Measurements from ENCODE around the gene THOC1. TPM values are rescaled to one million over a fixed set of nuclear protein-coding genes. Genes with fewer than 3 reads are reported as not detected.
A peak's percentile ranks its signal among the peaks of the same experiment; 100 is the strongest.

Gene THOC1
- polyA plus RNA-seq, 3 donors, result 7.8 to 18.3 (median 8.9) TPM

GRCh38 chr18:272650-273049, 4.8 kb upstream of the THOC1 start:
- H3K4me1 ChIP-seq (ENCODE audit: control insufficient read depth in 1 of 2, insufficient read depth in 2 of 2, low read length in 2 of 2), result peaks cover 17 to 20% of the 10 kb centered on the region in 2 donors
- TF ChIP-seq, protein P1, sequence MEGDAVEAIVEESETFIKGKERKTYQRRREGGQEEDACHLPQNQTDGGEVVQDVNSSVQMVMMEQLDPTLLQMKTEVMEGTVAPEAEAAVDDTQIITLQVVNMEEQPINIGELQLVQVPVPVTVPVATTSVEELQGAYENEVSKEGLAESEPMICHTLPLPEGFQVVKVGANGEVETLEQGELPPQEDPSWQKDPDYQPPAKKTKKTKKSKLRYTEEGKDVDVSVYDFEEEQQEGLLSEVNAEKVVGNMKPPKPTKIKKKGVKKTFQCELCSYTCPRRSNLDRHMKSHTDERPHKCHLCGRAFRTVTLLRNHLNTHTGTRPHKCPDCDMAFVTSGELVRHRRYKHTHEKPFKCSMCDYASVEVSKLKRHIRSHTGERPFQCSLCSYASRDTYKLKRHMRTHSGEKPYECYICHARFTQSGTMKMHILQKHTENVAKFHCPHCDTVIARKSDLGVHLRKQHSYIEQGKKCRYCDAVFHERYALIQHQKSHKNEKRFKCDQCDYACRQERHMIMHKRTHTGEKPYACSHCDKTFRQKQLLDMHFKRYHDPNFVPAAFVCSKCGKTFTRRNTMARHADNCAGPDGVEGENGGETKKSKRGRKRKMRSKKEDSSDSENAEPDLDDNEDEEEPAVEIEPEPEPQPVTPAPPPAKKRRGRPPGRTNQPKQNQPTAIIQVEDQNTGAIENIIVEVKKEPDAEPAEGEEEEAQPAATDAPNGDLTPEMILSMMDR (IDR thresholded peaks at IDR 0.05), result no peak
- no peak overlapping the region for H3K27ac ChIP-seq (ENCODE audit: low read depth in 1 of 2, low read length in 2 of 2)
- Mint-ChIP-seq H3K9me3 (peaks cover 0 to 2% (median 0%) of the 10 kb centered on the region in 7 donors), H3K27ac (no peak overlapping the region), H3K4me3 (no peak overlapping the region), H3K27me3 (ENCODE audit: low read depth in 3 of 3) (peaks cover 1 to 14% (median 3%) of the 10 kb centered on the region in 3 donors), H3K4me1 (peaks cover 19% of the 10 kb centered on the region), H3K36me3 (no peaks in the 10 kb centered on the region)
- H2AFZ ChIP-seq (ENCODE audit: insufficient read depth, low read depth, low read length, poor library complexity, severe bottlenecking), result no peak overlapping the region
- peaks cover 2% of the 10 kb centered on the region for H3K79me2 ChIP-seq (ENCODE audit: insufficient read depth, low read length)
- H3K4me2 ChIP-seq (replicated peaks; ENCODE audit: extremely low read depth, low read length, poor library complexity, severe bottlenecking), result no peak overlapping the region
- DNase-seq, result no peak
- H3K9ac ChIP-seq (ENCODE audit: insufficient read depth, low read length, poor library complexity, severe bottlenecking), result no peak overlapping the region
- no peak overlapping the region for H3K4me3 ChIP-seq (replicated peaks in 1 of 3; ENCODE audit: low read depth in 2 of 3, low read length in 3 of 3)
- no peaks in the 10 kb centered on the region for H3K27me3 ChIP-seq (ENCODE audit: control insufficient read depth in 2 of 2, insufficient read depth in 2 of 2, low read length in 2 of 2)
- H3K9me3 ChIP-seq (replicated peaks in 1 of 2; ENCODE audit: control insufficient read depth in 1 of 2, insufficient read depth in 1 of 2, low read length in 2 of 2), result peaks cover 0 to 4% of the 10 kb centered on the region in 2 donors
- intact Hi-C loops (cut with micrococcal nuclease), result loop anchor here in 1 of 2 donors (10.0 kb wide), 2 partner anchors 192 to 222 kb away; no protein-coding TSS in a partner anchor
- no peaks in the 10 kb centered on the region for H3K36me3 ChIP-seq (replicated peaks in 1 of 2; ENCODE audit: control insufficient read depth in 1 of 2, insufficient read depth in 2 of 2, low read length in 2 of 2)
- H4K20me1 ChIP-seq (ENCODE audit: insufficient read depth, low read length), result no peaks in the 10 kb centered on the region
- WGBS (ENCODE audit: insufficient coverage), result no CpG with 5 or more reads among the region's 2 CpGs

DNA sequence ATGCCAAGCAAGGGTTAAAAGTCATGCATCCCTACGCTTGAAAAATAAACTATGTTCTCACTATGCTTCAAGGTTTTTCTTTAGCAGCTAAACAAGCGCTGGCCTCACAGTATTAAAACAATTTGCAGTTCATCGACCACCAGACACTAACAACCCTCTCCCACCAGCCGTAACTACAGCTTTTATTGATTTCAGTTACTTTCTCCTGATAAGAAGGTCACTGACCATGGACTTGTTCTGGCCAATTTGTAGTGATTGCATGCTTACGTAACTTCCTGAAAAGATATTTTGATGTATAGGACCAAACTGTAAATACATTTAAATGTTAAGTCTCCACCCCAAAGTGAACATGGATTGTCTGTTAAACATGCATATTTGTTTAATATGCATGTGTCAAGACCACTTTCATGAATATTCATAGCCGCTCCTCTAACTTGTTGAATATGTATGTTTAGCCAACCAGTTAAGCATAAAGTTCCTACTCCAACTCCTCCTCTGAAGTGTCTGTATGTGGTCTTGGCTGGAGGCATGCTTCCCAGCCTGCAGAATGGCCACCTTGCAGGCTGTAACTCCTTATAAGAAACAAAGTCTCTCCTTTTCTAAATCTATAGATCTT, 1.7 kb upstream of the THOC1 start:
- peaks cover 4% of the 10 kb centered on the region in 2 donors for H3K36me3 Mint-ChIP-seq
- Histone ChIP-seq H3K27ac (ENCODE audit: low read depth in 1 of 2, low read length in 2 of 2) (no peak overlapping the region), H3K79me2 (ENCODE audit: insufficient read depth, low read length) (peaks cover 32% of the 10 kb centered on the region), H3K4me1 (ENCODE audit: control insufficient read depth in 1 of 2, insufficient read depth in 2 of 2, low read length in 2 of 2) (peaks cover 15 to 20% of the 10 kb centered on the region in 2 donors), H3K4me2 (replicated peaks; ENCODE audit: extremely low read depth, low read length, poor library complexity, severe bottlenecking) (peak overlapping the region; percentile 1), H2AFZ (ENCODE audit: insufficient read depth, low read depth, low read length, poor library complexity, severe bottlenecking) (no peak overlapping the region), H3K27me3 (ENCODE audit: control insufficient read depth in 2 of 2, insufficient read depth in 2 of 2, low read length in 2 of 2) (no peaks in the 10 kb centered on the region), H3K4me3 (replicated peaks in 1 of 3; ENCODE audit: low read depth in 2 of 3, low read length in 3 of 3) (no peak overlapping the region), H3K9ac (ENCODE audit: insufficient read depth, low read length, poor library complexity, severe bottlenecking) (no peak overlapping the region), H4K20me1 (ENCODE audit: insufficient read depth, low read length) (no peaks in the 10 kb centered on the region), H3K9me3 (replicated peaks in 1 of 2; ENCODE audit: control insufficient read depth in 1 of 2, insufficient read depth in 1 of 2, low read length in 2 of 2) (no peaks in the 10 kb centered on the region), H3K36me3 (replicated peaks in 1 of 2; ENCODE audit: control insufficient read depth in 1 of 2, insufficient read depth in 2 of 2, low read length in 2 of 2) (peaks cover under 1 to 7% of the 10 kb centered on the region in 2 donors)
- TF ChIP-seq, protein P1 (IDR thresholded peaks at IDR 0.05), result no peak
- H3K9me3 Mint-ChIP-seq, result no peaks in the 10 kb centered on the region
- H3K27ac Mint-ChIP-seq, result peak overlapping the region in 3 of 7 donors; percentile 81 to 100 (median 99)
- peaks cover 23% of the 10 kb centered on the region for H3K4me1 Mint-ChIP-seq
- peak in 1 of 3 donors; percentile 12 for DNase-seq
- 86% methylated on average over 2 of the region's 6 CpGs for WGBS (ENCODE audit: insufficient coverage)
- intact Hi-C loops (cut with micrococcal nuclease), result loop anchor here in 1 of 2 donors (5.0 to 10.0 kb wide), 5 partner anchors 53 to 443 kb away; partner anchors contain the start of gene ENOSF1
- H3K27me3 Mint-ChIP-seq (ENCODE audit: low read depth in 3 of 3), result peaks cover 0 to 8% (median 0%) of the 10 kb centered on the region in 3 donors
- peak overlapping the region in 1 of 2 donors; percentile 51 for H3K4me3 Mint-ChIP-seq
